ENCODE measurements around the gene ZNF350. TPM values are rescaled to one million over a fixed set of nuclear protein-coding genes. Genes with fewer than 3 reads are reported as not detected.
"Not testable (repeated sequence)": the region's sequence is repeated elsewhere in the genome, so short reads cannot be mapped to it uniquely, and the experiment has no call there.

Gene ZNF350
- total RNA-seq, 1 experiment from 2014 or later, result 7.0 TPM

DNA sequence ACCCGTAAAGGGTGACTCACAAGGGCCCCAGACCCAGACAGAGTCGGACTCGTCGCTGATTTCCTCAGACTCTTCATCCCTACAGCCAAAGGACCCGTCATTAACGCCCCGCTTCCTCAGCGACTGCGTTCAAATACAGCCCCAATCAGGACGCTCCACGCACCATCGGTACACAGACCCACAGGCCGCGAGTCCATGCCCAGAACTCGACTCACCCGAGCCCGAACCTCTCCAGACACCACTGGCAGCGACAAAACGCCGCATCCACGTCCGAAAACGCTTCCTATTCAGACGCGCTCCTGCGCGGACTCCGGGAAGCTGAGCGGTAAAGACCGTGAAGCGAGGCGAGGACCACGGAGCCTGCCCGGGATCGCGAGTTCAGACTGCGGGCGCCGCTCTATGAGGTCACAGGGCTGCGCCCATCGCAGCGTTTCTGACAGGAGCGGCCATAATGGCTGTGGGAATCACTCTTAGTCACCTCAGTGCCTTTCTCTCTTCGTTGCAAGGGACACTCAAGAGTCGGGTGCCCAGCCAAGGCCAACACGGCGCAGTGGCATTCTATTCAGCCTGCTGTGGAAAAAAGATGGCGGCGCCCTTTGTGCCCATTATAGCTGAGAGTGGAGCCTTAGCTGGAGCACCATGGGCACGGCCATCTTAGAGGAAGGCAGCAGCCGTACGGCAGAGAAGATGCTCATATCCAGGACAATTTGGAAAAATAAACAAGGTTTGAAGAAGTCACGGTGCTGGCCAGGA lies 41.6 kb upstream of the ZNF350 start, which contains the start of gene ZNF614:
Gene ZNF614 (minus strand): TSS at position 353 of the 753 bp plus-strand sequence. CDS start 2,634 bp downstream, outside the sequence.
- H3K4me3 Mint-ChIP-seq (ENCODE audit: unreplicated experiment), result peak within 1 kb of the TSS; percentile 76

DNA sequence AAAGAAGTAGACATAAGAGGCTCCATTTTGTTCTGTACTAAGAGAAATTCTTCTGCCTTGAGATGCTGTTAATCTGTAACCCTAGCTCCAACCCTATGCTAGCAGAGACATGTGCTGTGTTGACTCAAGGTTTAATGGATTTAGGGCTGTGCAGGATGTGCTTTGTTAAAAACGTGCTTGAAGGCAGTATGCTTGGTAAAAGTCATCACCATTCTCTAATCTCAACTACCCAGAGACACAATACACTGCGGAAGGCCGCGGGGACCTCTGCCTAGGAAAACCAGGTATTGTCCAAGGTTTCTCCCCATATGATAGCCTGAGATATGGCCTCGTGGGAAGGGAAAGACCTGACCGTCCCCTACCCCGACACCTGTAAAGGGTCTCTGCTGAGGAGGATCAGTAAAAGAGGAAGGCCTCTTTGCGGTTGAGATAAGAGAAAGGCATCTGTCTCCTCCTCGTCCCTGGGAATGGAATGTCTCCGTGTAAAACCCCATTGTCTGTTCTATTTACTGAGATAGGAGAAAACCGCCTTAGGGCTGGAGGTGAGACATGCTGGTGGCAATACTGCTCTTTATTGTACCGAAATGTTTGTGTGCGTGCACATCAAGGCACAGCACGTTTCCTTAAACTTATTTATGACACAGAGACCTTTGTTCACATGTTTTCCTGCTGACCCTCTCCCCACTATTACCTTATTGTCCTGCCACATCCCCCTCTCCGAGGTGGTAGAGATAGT lies 39.8 kb upstream of the ZNF350 start:
- POLR2A ChIA-PET, result interaction anchor here (2.8 kb wide), 1 partner anchor 22 kb away, joined by 17 read pairs; the partner anchor contains the start of gene ZNF432
- intact Hi-C loops (cut with micrococcal nuclease); H3K27ac Mint-ChIP-seq (ENCODE audit: low read depth, unreplicated experiment); H3K9me3 Mint-ChIP-seq (ENCODE audit: unreplicated experiment); H3K27me3 Mint-ChIP-seq (ENCODE audit: insufficient read depth, unreplicated experiment); DNase-seq (ENCODE audit: unreplicated experiment); BruUV-seq (replicated peaks); CTCF ChIA-PET: not testable (repeated sequence)
- H3K36me3 Mint-ChIP-seq (ENCODE audit: insufficient read depth, unreplicated experiment), result peaks cover 65% of the 10 kb centered on the region
- H3K4me3 Mint-ChIP-seq (ENCODE audit: unreplicated experiment), result peak overlapping the region; percentile 25
- peaks cover 13% of the 10 kb centered on the region for H3K4me1 Mint-ChIP-seq (ENCODE audit: insufficient read depth, unreplicated experiment)

More for the DNA sequence above, 41.6 kb upstream of the ZNF350 start, which contains the start of gene ZNF614:
- Mint-ChIP-seq H3K27ac (ENCODE audit: low read depth, unreplicated experiment) (peak within 1 kb of the TSS; percentile 84), H3K9me3 (ENCODE audit: unreplicated experiment) (peaks cover 8% of the 10 kb centered on the region), H3K4me1 (ENCODE audit: insufficient read depth, unreplicated experiment) (peaks cover 13% of the 10 kb centered on the region), H3K36me3 (ENCODE audit: insufficient read depth, unreplicated experiment) (peaks cover 51% of the 10 kb centered on the region), H3K27me3 (ENCODE audit: insufficient read depth, unreplicated experiment) (no peaks in the 10 kb centered on the region)
- CTCF ChIA-PET, result no interaction called here
- POLR2A ChIA-PET, result interaction anchor here (0.7 to 2.8 kb wide), 12 partner anchors 17 to 894 kb away, joined by 3 to 31 read pairs (median 5); partner anchors contain the start of genes PPP2R1A, ZNF432, ZNF615 and ZNF616
- TF ChIP-seq, protein P1, sequence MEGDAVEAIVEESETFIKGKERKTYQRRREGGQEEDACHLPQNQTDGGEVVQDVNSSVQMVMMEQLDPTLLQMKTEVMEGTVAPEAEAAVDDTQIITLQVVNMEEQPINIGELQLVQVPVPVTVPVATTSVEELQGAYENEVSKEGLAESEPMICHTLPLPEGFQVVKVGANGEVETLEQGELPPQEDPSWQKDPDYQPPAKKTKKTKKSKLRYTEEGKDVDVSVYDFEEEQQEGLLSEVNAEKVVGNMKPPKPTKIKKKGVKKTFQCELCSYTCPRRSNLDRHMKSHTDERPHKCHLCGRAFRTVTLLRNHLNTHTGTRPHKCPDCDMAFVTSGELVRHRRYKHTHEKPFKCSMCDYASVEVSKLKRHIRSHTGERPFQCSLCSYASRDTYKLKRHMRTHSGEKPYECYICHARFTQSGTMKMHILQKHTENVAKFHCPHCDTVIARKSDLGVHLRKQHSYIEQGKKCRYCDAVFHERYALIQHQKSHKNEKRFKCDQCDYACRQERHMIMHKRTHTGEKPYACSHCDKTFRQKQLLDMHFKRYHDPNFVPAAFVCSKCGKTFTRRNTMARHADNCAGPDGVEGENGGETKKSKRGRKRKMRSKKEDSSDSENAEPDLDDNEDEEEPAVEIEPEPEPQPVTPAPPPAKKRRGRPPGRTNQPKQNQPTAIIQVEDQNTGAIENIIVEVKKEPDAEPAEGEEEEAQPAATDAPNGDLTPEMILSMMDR (IDR thresholded peaks at IDR 0.05; ENCODE audit: unreplicated experiment), result no peak
- no TSS peak for BruUV-seq (replicated peaks)
- intact Hi-C loops (cut with micrococcal nuclease), result no loop called here
- DNase-seq (ENCODE audit: unreplicated experiment), result peak; percentile 88

DNA sequence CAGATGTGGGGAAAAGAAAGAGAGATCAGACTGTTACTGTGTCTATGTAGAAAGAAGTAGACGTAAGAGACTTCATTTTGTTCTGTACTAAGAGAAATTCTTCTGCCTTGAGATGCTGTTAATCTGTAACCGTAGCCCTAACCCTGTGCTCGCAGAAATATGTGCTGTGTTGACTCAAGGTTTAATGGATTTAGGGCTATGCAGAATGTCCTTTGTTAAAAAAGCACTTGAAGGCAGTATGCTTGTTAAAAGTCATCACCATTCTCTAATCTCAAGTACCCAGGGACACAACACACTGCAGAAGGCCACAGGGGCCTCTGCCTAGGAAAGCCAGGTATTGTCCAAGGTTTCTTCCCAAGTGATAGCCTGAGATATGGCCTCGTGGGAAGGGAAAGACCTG lies 37.8 kb upstream of the ZNF350 start:
- BruUV-seq (replicated peaks); intact Hi-C loops (cut with micrococcal nuclease); H3K27me3 Mint-ChIP-seq (ENCODE audit: insufficient read depth, unreplicated experiment); H3K4me3 Mint-ChIP-seq (ENCODE audit: unreplicated experiment); H3K27ac Mint-ChIP-seq (ENCODE audit: low read depth, unreplicated experiment); DNase-seq (ENCODE audit: unreplicated experiment); POLR2A ChIA-PET; CTCF ChIA-PET: not testable (repeated sequence)
- peaks cover 13% of the 10 kb centered on the region for H3K4me1 Mint-ChIP-seq (ENCODE audit: insufficient read depth, unreplicated experiment)
- H3K9me3 Mint-ChIP-seq (ENCODE audit: unreplicated experiment), result peaks cover 23% of the 10 kb centered on the region
- peaks cover 74% of the 10 kb centered on the region for H3K36me3 Mint-ChIP-seq (ENCODE audit: insufficient read depth, unreplicated experiment)

- Mint-ChIP-seq H3K4me1 (ENCODE audit: insufficient read depth, unreplicated experiment) (peaks cover 5% of the 10 kb centered on the region), H3K4me3 (ENCODE audit: unreplicated experiment) (no peak overlapping the region), H3K27ac (ENCODE audit: low read depth, unreplicated experiment) (no peak overlapping the region), H3K36me3 (ENCODE audit: insufficient read depth, unreplicated experiment) (peaks cover 97% of the 10 kb centered on the region), H3K9me3 (ENCODE audit: unreplicated experiment) (peaks cover 23% of the 10 kb centered on the region), H3K27me3 (ENCODE audit: insufficient read depth, unreplicated experiment) (no peaks in the 10 kb centered on the region)
- ChIA-PET POLR2A (no interaction called here), CTCF (interaction anchor here (0.6 kb wide), 1 partner anchor 201 kb away, joined by 4 read pairs; no protein-coding TSS in a partner anchor)
- no TSS peak for BruUV-seq (replicated peaks)
- TF ChIP-seq, protein P1 (IDR thresholded peaks at IDR 0.05; ENCODE audit: unreplicated experiment), result no peak
- DNase-seq (ENCODE audit: unreplicated experiment), result no peak
- intact Hi-C loops (cut with micrococcal nuclease), result no loop called here
Observed at GRCh38 chr19:52022193-52022592, 35.6 kb upstream of the ZNF350 start.

Measured in MCF 10A (cell line).